GM19468 (cell line): ENCODE measurements around the gene DGKI.

ENCODE experiments used
- ATAC-seq: cut with Tn5 transposase; IDR thresholded peaks from one replicate; pipeline ENCODE4 v1.9.1; 2021; ENCODE audit warnings: mild to moderate bottlenecking, moderate library complexity, moderate number of reproducible peaks; ENCODE audit not compliant: unreplicated experiment; ENCODE audit errors: extremely low read depth

The DGKI gene

GRCh38 chr7:137633133-137633532 is 213.6 kb downstream of the DGKI start:
- ATAC-seq: no peak

GRCh38 chr7:137628216-137628615 is 218.6 kb downstream of the DGKI start:
- ATAC-seq: no peak

- ATAC-seq: peak; percentile 44
Observed at GRCh38 chr7:137626469-137627067, 220.2 kb downstream of the DGKI start.

DNA sequence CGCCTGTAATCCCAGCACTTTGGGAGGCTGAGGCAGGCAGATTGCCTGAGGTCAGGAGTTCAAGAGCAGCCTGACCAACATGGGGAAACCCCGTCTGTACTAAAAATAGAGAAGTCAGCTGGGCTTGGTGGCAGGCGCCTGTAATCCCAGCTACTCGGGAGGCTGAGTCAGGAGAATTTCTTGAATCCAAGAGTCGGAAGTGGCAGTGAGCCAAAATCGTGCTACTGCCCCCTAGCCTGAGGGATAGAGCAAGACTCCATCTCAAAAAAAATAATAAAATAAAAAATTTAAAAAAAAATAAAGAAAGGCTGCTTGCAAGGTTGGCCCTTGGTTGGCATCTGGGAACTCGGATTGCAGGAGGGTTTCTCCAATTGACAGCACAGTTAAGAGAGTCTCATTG is 221.6 kb downstream of the DGKI start:
- no peak for ATAC-seq

- ATAC-seq: no peak
Observed at GRCh38 chr7:137619181-137619580, 227.6 kb downstream of the DGKI start.

- ATAC-seq: no peak
Observed at GRCh38 chr7:137618748-137619147, 228.0 kb downstream of the DGKI start.

GRCh38 chr7:137613006-137613525 is 233.7 kb downstream of the DGKI start:
- ATAC-seq: no peak

GRCh38 chr7:137611606-137612005 is 235.2 kb downstream of the DGKI start:
- ATAC-seq: no peak

- ATAC-seq: no peak
Observed at GRCh38 chr7:137609500-137609899, 237.3 kb downstream of the DGKI start.

GRCh38 chr7:137606061-137606674 is 240.6 kb downstream of the DGKI start:
- no peak for ATAC-seq

DNA sequence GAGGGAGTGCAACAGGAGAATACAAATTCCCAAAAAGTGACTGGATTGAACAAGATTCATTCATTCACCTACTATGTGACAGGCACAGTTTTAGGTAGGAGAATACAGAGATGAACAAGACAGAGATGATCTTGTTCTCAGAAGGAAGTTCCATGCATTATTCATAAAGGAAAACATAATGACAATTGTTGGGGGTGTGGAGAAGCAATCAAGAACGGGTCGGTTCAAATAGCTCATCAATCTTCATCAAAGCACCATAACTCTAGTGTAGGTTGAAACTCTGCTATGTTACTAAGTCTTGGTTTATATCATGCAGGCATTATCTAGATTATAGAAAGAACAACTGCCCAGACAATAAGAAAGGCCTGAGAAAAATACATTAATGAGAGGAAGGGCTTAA is 243.7 kb downstream of the DGKI start:
- no peak for ATAC-seq

DNA sequence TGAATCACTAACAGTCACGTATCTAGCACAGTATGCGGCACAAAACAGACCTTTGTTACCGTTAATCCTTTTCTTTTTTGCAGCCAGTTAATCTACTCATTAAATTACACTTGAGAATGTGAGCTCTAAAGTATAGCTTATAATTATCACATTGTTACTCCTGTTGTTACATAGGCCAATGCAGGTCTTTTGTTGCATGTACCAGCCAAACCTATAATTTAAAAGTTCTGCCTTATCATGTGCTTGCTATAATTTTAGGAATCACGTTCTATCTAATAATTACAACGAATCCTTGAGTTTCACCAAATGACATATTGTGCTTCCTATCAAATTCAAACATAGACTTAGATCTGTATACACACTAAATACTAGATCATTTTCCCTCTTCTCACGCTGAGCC is 245.1 kb downstream of the DGKI start:
- ATAC-seq: no peak

- ATAC-seq: no peak
Observed at GRCh38 chr7:137597856-137598255, 248.9 kb downstream of the DGKI start.

DNA sequence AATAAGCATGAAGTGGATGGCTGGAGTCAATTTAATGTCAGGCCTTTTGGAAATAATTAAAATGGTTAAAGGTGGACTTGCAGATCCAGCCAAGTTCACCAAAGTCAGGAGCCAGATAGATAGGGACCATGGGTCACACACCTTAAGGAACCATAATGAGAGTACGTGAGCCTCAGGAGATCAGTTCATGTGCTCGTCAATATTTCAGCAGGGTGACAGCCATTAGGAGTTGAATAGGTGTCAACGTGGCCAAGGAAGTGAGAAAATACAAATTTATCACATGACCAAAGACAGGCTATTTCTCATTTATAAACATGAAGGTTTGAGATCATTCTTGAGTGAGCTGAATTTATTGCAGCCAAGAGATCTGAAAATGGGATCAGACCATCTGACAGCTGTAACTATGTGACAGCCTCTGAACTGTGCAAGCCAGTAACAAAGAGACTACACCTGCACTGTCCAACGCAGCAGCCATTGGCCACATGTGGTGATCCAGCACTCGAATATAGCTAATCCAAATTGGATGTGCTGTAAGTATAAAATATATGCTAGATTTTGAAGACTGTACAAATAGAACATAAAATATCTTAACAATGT is 253.6 kb downstream of the DGKI start:
- ATAC-seq: no peak

- ATAC-seq: no peak
Observed at GRCh38 chr7:137592232-137592896, 254.4 kb downstream of the DGKI start.

GRCh38 chr7:137591421-137591837 is 255.3 kb downstream of the DGKI start:
- ATAC-seq: no peak

- no peak for ATAC-seq
Observed at GRCh38 chr7:137590756-137591305, 255.9 kb downstream of the DGKI start.

GRCh38 chr7:137590071-137590755 is 256.6 kb downstream of the DGKI start:
- no peak for ATAC-seq

GRCh38 chr7:137587326-137587725 is 259.4 kb downstream of the DGKI start:
- no peak for ATAC-seq

- no peak for ATAC-seq
Observed at GRCh38 chr7:137585591-137585990, 261.2 kb downstream of the DGKI start.
